GM18868 (cell line): Measurements from ENCODE around the gene ZC3HAV1L.
"Not testable (repeated sequence)": the region's sequence is repeated elsewhere in the genome, so short reads cannot be mapped to it uniquely, and the experiment has no call there.

ENCODE experiments used
- ATAC-seq: cut with Tn5 transposase; IDR thresholded peaks from one replicate; pipeline ENCODE4 v1.9.1; 2021; ENCODE audit warnings: mild to moderate bottlenecking, moderate library complexity; ENCODE audit not compliant: unreplicated experiment

ZC3HAV1L gene

GRCh38 chr7:139023076-139023475 is 12.8 kb downstream of the ZC3HAV1L start:
- ATAC-seq = no peak

- ATAC-seq = no peak
Measured at GRCh38 chr7:139022286-139022685, 13.6 kb downstream of the ZC3HAV1L start.

- no peak for ATAC-seq
Measured at GRCh38 chr7:139018910-139019309, 16.9 kb downstream of the ZC3HAV1L start.

GRCh38 chr7:139016931-139017511 is 18.8 kb downstream of the ZC3HAV1L start:
- peak; percentile 94 for ATAC-seq

- no peak for ATAC-seq
Measured at GRCh38 chr7:139011373-139011772, 24.5 kb downstream of the ZC3HAV1L start.

- ATAC-seq = no peak
Measured at GRCh38 chr7:139004321-139005090, 31.3 kb downstream of the ZC3HAV1L start.

- ATAC-seq = no peak
Measured at GRCh38 chr7:138999414-138999813, 36.4 kb downstream of the ZC3HAV1L start.

- no peak for ATAC-seq
Measured at GRCh38 chr7:138992052-138992531, 43.8 kb downstream of the ZC3HAV1L start.

GRCh38 chr7:138987686-138988085 is 48.2 kb downstream of the ZC3HAV1L start:
- ATAC-seq = no peak

GRCh38 chr7:138982204-138982623 is 53.6 kb downstream of the ZC3HAV1L start:
- no peak for ATAC-seq

GRCh38 chr7:138981332-138982203 is 54.3 kb downstream of the ZC3HAV1L start, which contains the start of gene KIAA1549:
Gene KIAA1549, minus strand, starts transcription at chr7:138981389. Its CDS starts 120 bp downstream, at chr7:138981269.
- ATAC-seq = peak; percentile 90

GRCh38 chr7:138980563-138981291 is 55.1 kb downstream of the ZC3HAV1L start:
- ATAC-seq = peak; percentile 33

- ATAC-seq = no peak
Measured at GRCh38 chr7:138979988-138980562, 55.8 kb downstream of the ZC3HAV1L start.

GRCh38 chr7:138979226-138979979 is 56.4 kb downstream of the ZC3HAV1L start:
- peak; percentile 24 for ATAC-seq

GRCh38 chr7:138978541-138979184 is 57.2 kb downstream of the ZC3HAV1L start:
- no peak for ATAC-seq

GRCh38 chr7:138976161-138976560 is 59.7 kb downstream of the ZC3HAV1L start:
- not testable (repeated sequence) for ATAC-seq
